NCI-H1694 (cell line): ENCODE data around the gene EGR1.
"Not testable (repeated sequence)": the region's sequence is repeated elsewhere in the genome, so short reads cannot be mapped to it uniquely, and the experiment has no call there.

Source experiments
- DNase-seq: peaks from one replicate; lab custom pipeline; 2025; lab: John Stamatoyannopoulos, UW

The EGR1 gene

DNA sequence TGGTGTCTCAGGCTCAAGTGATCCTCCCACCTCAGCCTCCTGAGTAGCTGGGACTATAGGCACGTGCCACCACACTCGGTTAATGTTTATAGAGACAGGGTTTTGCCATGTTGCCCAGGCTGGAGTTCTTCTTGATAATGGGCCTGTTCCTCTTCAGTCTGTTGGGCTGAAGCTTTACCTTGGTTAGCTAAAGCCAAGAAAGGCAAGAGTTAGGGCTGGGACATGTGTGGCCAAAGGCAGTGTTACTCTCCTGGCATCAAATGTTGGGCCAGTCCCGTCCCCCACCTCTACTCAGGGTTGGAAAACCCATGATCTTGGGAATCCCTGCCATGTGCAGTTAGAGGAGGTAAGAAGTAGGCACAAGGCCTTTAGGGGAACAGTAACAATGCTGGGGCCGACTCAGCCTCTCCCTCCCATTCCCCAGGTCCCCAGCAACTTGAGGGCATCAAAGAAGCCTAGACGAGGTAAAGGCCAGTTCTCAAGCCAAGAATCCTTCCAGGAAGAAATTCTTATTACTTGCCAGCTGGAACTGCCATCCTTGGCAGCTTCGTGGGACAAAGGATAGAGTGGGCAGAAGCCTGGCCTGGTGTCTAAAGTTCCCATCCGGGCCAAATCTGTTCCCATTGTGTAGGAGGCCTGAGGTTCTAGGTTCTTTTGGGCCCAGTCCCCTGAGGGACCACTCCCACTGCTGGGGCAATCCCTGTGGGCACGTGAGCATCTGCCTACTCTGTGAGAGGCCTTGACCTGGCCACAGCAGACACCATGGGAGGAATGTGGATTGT lies 4.5 kb downstream of the EGR1 start:
- no peak for DNase-seq

DNA sequence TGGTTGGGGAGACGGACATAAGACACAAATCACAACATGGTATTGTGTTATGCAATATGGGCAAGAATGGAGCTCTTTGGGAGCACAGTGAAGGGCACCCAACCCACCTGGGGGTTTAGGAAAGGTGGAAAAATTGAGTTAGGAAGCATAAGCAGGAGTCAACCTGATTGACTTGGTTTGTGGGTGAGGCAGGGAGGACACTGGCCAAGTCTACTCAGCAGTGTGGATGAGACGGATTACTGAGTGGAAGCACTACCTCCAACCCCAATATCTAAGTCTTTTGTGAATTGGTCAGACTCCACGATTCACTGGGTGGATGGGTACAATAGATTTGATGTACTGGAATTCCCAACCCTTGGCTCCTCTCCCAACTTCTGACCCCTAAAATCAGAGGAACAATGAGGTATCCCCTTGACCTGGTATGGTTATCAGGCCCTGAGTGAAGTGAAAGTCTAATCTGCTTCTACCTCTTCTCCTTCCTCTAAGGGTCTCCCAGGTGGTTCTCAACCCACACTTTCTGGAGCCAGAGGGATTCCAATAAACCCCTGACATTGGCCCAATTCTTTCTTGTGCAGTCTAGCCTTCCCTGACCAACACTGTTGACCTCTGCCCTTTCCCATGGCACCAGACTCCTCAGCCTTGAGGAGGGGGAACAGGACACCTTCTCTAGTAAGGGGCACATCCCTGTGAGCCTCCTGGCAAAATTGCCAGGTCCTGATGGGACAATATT lies 5.2 kb downstream of the EGR1 start:
- no peak for DNase-seq

DNA sequence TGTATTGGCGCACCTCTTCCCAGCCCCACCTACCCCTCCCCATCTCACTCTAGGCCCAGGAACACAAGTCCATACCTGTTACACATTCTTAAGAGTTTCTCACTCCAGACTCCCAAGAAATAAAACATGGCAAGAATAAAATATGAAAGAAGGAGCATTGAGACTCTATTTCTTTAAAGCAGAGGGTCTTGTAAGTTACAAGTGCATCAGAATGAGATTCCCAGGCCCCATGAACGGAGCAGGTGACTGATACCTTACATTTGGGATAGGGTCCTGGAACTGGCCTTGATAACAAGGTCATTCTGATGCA lies 5.7 kb downstream of the EGR1 start:
- DNase-seq, result no peak

DNA sequence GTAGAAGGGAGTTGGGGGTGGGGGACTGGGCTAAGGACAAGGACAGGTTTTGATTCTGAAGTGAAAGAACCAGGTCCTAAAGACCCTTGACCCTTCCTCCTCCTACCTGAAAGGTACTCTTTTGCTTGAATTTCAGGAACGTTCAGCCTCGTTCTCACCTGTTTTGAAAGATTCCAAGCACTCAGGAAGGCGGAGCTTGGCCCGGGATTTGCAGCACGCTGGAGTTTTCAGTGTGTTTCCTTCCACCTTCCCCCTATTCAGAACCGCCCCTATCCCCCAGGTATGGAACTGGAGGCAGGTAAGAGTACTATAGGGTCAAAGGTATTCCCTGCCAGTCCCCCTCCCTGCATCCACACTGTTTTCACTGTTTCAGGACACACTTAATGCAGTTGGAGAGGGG lies 7.1 kb downstream of the EGR1 start:
- DNase-seq, result no peak

DNA sequence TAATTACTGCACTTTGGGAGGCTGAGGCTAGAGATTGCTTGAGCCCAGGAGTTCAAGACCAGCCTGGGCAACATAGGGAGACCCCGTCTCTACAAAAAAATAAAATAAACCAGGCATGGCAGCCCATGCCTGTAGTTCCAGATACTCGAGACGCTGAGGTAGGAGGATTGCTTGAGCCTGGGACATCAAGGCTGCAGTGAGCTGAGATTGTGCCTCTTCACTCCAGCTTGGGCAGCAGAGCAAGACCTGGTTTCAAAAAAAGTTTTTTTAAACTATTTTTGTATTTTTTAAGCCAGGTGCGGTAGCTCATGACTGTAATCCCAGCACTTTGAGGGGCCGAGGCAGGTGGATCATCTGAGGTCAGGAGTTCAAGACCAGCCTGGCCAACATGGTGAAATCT lies 7.9 kb downstream of the EGR1 start:
- DNase-seq, result not testable (repeated sequence)

DNA sequence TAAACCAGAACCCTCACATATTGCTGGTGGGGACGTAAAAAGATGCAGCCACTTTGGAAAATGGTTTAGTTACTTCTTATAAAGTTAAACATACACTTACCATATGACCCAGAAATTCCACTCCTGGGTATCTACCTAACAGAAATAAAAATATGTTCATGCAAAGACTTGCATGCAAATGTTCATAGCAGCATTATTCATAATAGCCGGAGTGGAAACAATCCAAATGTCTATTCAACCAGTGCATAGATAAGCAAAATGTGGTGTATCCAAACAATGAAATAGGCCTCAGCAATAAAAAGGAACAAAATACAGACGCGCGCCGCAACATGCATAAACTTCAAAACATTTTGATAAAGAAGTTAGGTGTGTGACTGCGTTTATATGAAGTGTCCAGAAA lies 11.6 kb downstream of the EGR1 start:
- no peak for DNase-seq

DNA sequence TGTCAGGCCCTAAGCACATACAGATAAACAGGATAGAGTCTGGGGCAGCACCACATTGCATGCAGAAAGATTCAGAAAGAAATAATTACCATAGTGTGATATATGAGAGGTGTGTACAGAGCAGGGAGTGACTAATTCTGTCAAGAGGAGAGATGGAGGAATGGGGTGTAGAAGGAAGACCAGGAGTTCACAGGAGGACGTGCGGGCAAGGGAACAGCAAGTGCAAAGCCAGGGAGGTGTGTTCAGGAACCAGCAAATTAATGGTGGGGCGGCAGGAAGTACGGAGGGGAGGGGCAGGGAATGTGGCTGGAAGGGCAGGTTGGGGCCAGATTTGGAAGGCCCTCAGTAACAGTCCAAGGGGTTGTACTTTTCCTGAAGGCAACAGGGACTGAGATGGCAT lies 17.4 kb downstream of the EGR1 start:
- DNase-seq, result no peak

DNA sequence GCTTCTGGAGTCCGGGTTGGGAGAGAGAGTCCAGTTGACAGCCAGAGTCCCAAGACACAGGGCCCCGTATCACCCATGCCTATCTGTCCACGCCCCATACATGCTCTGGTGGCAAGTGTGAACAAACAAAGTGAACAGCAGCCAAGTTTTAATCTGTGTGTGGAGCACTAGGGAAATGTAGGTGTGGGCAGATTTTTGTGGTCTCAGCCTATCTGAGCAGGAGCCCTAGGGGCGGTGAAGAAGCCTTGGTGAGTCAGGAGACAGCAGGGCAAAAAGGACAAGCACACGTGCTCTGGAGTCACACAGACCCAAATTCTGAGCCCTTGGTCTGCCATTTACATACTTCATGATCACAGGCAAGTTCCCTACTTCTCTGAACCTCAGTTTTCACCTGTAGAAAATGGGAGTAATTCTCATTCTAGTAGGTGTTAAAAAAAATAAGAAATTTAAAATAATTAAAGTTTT lies 23.2 kb downstream of the EGR1 start:
- DNase-seq, result no peak

DNA sequence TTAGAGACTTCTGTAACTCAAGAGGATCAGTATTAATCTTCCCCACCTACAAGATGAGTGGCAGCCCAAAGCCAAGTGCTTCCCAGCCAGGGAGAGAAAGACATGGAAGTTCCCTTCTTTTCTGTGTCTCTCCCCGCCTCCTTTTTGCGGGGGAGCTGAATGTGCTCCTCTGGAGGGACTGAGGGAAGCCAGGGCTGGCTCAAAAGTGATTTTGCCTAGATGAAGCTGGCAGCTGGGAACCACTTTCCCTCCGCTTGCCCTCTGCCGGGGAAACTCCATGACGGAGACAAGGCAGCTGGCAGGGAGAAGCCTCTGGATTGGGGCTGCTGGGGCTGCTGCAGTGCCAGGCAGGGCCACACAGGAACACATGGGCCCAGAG lies 24.4 kb downstream of the EGR1 start:
- DNase-seq, result peak; percentile 52

DNA sequence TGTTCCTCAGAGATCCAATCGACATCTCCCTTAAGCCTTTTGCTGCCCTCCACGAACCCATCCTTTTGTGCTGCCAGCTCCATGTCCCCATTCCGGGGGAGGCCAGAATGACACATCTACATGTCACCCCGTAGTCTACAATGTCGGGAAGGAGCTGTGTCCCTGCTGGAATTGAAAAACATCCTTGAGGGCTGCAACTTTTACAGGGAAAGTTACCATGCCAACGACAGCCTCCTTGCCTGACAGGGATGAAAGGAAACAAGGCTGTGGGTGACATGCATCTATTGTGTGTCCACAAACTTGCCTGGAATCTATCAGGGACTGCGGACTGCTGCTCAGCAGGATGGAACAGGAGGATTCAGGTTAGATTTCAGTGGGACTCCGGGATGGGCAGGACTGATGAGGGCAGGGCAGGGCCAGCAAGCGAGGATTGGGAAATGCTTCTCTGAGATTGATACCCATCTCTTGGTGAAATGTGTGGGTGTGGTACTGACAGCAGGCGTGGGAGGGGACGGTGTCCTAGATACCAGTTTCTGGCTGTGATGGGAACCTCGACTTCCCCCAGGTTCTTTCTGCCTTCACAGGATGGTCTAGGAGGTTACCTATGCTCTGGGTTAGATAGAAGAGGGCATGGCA lies 25.5 kb downstream of the EGR1 start:
- no peak for DNase-seq

DNA sequence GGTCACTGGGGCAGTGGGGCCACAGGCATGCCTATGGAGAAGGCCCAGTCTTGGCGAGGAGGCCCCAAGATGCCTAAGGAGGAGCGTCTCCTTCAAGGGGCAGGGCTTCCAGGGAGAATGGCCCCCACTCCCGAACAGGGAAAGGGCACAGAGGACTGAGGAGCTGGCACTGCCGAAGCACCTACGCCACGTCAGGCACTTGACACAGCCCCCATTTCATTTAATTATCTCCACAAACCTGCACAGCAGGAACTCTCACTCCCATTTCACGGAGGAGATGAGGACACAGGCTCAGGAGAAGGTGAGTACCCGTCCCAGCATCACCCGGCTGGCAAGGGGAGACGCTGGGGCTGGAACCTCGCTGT lies 26.0 kb downstream of the EGR1 start:
- no peak for DNase-seq

DNA sequence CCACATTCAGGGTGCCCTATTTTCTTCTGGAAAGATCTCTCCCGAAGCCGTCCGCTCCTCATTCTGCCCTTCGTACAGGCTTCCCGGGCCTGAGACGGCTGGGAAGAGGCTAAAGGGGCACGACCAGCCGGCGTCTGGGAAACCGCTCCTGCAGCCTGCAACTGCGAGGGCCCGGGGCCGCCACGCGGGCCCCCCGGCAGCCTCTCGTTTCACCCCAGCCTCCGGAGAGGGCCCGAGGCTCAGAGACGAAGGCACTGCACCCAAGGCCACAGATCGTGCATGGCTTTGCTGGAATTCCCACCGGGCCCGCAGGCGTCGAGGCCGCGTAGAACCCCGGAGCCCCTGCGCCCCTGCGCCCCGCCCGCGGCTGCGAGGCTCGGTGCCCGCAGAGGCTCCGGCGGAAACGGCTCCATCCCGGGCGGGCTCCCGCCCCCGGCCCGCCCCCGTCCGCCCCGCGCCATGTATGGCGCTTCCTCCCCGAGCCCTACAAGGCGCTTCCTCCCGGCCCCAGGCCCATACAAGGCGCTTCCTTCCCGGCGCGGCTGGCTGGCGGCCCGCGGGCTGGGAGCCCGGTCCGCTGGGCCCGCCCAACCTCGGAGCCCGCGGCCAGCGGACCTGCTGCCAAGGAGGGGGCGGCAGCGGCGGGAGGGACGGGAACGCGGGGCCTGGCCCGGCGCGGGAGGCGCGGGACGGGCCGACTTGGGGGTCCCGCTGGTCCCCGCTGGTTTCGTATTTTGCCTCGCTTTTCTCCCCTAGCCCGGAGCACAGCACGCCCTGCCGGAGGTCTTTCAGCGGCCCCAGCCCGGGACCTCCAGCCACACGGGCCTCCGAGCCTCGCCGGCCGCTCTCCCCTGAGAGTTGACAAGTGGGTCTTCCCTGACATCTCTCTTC lies 26.6 kb downstream of the EGR1 start:
- peak; percentile 11 for DNase-seq

DNA sequence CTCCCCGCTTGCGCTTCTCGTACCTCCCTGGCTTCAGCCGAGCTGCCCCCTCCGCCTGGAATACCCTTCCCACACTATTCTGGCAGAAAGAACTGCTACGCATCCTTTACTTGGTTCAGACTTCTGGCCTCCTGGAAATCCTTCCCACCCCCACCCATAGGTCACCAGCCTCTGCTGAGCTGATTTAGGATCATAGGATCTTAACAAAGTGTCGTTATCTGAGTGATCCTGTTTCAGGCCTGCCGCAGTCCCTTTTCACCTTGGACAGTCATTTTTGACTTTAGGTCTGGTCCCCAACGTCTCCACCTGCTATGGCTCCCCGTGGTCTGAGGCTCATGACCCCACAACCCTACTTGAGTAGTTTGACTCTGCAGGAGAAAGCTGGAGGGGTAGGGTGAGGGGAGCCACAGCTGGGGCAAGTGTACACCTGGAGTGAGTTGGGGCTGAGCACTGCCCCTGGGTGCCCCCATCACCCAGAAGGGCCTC lies 27.3 kb downstream of the EGR1 start:
- no peak for DNase-seq

DNA sequence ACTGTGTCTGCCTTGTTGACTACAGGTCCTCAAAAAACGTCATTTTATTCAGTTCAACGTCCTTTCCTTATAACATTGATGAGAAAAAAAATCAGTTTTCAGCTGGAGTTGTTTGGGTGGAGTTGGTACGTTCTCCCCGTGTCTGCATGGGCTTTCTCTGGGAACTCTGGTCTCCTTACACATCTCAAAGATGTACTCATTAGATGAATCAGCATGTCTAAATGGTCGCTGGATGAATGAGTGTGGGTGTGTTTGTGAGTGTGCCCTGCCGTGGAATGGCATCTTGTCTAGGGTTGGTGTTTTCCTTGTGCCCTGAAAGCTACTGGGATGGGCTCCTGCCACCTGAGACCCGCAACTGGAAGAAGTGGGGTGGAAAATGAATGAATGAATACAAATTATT lies 30.1 kb downstream of the EGR1 start:
- DNase-seq, result no peak

DNA sequence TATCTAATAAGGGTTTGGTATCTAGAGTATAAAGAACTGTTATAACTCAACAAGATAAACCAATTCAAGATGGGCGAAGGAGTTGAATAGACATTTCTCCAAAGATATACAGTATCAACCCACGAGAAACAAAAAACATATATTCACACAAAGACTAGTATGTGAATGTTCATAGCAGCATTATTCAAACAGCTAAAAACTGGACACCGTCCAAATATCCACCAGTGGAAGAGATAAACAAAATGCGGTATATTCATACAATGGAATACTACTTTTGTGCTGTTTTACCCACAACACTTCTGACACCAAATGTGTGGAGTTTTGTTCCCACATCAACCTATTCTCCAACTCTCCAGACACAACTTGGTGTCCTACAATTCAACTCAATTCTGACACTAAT lies 33.1 kb downstream of the EGR1 start:
- no peak for DNase-seq

DNA sequence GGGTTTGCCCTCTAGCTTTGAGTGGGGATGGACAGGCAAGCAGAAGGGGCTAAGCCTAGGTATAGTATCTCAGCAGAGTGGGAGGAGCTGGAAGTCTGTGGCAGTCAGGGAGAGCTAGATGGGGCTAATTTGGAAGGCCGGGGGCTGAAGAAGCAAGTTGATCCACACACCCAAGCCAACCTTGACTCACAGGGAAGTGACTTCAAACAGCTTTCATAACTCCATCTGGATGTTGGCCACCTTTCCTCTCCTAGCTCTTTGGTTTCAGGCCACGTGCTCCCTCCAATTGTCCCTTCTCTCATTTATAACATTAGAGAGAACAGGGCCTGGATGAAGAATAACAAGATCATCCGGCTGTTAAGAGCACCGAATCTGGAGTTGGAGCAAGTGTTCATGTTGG lies 36.8 kb downstream of the EGR1 start:
- DNase-seq, result no peak

DNA sequence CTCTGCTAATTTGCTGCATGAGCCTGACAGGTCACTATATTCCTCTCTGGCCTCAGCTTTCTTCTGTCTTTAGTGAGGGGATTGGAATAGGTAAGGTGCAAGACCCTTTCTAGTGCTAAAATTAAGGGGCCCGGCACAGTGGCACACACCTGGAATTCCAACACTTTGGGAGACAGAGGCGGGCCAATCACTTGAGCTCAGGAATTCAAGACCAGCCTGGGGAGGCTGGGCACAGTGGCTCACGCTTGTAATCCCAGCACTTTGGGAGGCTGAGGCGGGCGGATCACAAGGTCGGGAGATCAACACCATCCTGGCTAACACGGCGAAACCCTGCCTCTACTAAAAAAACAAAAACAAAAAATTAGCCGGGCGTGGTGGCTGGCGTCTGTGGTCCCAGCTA lies 37.2 kb downstream of the EGR1 start:
- no peak for DNase-seq

DNA sequence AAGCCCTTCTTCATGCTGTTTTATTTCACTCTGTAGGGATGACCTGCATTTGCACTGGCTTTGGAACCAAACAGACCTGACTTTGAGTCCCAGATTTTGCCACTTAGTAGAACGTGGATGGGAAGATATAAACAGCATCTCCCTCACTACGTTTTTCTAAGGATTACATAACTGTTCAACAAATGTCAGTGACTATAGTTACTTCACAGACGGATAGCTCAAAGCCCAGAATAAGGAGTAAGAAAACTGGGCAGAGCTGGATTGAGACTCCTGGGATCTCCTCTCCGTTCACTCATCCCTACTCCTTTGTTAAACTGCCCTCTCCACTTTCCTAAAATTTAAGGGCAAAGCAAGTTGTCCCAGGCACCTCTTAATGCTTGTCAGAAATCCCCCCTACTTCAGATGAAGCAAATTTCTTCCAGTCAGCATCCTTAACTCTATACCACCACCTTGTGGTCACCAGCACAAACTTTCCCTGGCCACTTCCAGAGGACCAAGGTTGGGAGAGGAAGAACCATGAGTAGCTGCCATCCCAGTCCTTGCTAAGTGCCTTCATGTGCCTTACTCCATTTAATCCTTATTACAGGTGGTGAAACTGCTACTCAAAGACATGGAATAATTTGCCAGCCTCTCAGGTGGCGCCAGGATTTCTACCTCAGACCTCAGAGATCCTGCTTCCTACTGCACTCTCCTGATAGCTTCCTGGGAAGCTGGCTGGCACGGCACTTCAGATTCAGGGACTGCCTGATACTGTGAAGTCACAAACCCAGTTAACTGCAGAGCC lies 38.4 kb downstream of the EGR1 start:
- peak; percentile 58 for DNase-seq

DNA sequence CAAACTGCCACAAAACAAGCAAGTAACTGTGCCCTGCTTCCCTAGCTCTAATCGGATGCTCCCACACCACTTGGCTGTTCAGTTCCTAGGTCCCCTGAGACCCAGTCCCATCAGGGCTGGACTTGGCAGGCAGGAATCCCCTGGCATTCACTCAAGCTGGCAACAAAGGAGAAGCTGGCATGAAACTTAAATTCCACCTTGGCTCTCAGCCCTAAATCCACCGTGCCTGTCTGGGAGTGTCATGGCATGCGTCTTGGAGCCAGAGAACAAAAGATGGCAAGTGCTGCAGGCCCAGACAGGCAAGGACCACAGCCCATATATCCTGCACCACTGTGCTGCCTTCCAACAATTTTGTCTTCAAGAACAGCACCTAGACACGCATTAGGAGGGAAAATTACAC lies 39.5 kb downstream of the EGR1 start:
- peak; percentile 51 for DNase-seq

DNA sequence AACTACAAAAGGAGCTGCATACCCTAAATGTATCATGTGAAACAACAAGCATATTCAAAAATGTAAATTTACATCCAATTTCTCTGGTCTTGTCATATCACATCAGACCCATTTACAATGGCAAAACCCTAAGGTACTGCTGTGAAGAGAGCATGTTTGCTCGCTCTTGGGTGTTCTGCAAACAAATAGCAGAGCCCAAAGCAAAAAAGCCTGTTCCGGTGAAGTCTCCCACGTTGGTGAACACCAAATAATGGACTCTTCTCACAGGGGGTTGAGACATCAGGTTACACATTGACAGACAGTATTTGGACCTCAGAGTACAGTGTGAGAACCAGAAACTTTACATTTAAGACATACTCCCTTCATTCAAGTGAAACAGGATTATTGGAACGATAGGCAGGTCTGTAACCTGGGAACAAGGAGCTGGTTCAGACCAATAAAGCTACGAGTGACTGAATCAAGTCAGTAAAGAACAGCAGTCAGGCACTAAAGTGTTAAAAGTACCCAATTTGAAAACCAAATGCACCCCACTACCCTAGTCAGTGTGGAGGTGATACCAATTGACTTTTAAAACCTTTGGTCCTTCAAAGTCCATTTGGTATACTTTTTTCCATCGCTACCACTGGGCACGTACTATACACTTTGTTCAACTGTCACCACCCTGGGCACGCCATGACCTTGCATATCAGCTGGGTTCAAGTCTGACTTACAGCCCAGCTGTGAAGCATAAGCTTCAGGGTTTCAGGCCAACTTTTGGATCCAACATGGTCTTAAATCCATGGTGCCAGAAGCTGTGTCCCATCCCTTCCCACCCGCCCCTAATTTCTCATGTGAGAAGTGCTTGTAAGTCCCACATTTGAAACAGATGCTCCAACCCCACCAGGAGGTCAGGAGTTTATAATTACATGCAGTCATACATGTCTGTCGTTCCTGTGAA lies 41.4 kb downstream of the EGR1 start:
- no peak for DNase-seq
